Nucleus accumbens (tissue), 56 donors: ENCODE results near the gene C10orf53.
"Not testable (repeated sequence)": the region's sequence is repeated elsewhere in the genome, so short reads cannot be mapped to it uniquely, and the experiment has no call there.

Source experiments
- DNase-seq, 56 donors: peaks; one replicate each; lab custom pipeline; 2025; lab: John Stamatoyannopoulos, UW

C10orf53 gene

DNA sequence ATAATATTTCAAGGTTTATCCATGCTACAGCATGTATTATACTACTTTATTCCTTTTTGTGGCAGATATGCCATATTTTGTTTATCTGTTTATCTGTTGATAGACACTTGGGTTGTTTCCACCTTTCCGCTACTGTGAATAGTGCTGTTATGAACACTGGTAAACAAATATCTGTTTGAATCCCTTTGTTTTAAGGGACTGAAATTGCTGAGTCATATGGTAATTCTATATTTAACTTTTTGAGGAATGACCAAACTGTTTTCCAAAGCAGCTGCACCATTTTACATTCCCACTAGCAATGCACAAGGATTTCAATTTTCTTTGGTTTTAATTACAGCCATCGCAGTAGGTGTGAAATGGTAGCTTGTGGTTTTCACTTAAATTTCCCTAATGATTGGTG is 3.4 kb downstream of the C10orf53 start:
- no peak for DNase-seq

DNA sequence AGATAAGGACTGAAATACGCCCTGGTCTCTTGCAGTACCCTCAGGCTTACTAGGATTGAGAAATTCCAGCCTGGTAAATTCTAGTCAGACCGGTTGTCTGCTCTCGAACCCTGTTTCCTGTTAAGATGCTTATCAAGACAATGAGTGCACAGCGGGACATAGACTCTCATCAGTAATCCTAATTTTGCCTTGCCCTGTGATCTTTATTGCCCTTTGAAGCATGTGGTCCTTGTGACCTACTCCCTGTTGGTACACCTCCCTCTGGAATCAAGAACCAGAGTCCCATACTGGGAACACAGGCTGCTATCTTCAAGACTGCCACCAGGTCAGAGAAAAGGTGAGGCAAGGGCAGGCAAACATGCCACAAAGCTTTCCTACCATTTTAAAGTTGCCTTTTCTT is 7.2 kb downstream of the C10orf53 start:
- DNase-seq, result no peak

DNA sequence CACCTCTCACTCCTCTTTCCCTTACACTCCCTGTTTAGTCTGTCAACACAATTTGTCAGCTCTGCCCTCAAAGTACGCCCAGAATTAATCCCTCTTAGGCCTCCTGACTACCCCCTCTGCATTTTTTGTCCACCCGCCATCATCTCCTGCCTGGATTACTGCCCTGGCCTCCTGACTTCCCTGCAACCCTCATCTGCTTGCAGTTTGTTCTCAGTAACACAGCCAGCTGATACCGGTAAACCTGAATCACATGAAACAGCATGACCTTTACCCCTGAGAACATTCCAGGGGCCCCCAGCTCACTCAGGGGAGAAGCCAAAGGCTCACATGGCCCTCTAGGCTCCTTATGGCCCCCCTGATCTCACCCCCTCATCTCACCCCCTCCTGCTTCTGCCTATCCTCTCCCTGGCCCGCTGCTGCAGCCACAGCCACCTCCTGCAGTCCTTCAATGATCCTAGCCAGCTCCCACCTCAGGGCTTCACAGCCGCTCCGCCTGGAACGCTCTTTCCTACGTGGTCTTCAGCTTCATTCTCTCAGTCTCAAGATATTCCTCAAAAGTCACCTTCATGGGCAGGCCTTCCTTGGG is 8.9 kb downstream of the C10orf53 start:
- no peak for DNase-seq

DNA sequence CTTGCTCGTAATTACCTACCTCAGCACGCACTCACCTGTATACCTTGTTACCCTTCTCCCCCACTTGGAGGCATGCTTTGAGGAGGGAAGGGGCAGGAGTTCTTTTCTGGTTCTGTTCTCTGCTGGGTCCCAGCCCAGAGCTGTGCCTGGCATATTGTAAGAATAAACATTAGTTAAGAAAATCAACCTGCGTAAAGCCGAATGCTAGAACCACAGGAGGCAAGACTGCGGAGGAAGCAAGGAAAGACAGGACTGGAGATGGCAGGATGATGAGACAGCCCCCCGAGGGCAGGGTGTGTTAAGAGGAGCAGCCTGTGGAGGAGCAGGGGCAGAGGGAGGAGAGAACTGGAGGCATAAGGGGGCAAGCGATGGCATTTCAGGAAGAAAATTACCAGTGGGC is 9.5 kb downstream of the C10orf53 start:
- DNase-seq, result no peak

DNA sequence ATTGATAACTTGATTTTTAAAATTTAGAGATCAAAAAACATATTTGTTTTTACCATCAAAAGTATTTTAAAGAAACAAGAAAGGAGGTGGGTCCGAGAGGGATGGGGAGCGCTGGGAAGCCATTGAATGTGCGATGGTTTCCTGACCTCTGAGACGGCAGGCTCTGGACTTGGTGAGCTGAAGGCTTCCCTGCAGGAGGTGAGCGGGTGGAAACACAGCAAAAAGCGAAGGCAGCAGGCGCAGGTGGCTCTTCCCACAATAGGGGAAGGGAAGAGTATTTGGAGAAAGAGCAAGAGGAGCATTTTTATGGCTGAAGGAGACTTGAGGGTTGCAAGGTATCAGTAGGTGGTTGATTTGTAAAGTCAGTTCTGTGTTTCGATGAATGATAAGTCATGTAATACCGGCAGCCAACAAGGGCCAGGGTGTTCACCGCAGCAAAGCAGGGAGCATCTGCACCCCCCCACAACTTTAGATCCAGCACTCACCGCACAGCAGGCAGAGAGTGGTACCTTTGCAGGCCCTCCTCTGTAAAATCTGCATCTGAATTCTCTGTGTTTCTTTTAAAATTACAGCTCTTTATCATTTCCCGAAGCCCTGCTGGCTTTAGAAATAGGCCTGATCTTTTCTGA is 10.5 kb downstream of the C10orf53 start:
- no peak for DNase-seq

DNA sequence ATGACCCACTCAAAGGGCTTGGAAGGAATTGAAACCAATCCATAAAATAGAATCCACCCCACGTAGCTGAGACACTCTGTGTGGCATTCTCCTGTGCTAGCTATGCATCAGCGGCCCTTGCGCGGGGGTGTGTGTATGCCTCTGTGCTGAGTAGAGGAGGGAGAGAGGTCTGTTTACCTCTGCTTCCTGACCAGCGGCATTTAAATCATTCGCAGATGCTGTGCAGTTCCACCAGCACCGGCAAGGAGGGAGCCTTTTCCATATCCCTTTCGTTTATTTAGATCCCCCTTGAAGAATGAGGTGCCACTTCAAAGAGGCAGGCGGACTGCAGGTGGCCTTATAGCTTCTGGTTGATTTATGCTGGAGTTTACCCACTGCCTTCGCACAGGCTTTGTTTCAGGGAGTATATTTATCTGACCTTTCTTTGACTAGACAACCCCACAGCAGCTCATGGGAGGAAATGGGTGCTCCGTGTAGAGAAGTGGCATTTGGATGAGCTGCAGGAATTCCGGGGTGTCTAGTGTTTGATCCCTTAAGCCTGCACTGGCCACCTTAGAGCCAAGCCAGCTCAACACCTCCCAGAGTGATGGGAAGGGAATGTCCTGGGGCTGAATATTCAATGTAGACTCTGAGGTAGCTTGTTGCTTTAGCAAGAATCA is 11.4 kb downstream of the C10orf53 start:
- no peak for DNase-seq

DNA sequence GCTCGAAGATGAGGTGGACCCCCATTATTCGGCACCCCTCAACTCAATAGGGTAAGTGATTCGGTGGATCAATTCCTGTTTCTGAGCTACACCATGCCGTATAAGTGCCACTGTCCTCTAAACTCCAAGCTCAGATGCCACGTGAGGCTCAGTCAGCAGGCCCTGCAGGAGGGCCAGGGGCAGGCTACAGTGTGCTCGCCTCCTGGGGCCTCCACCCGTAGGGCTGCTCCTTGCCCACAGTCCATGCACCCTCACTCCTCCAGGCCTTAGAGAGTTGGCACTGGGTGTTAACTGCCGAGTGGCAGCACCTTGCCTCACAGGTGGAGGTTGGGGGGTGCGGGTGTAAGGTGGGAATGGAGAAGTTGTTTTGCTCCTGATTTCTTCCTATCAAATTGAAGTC is 12.1 kb downstream of the C10orf53 start:
- no peak for DNase-seq

DNA sequence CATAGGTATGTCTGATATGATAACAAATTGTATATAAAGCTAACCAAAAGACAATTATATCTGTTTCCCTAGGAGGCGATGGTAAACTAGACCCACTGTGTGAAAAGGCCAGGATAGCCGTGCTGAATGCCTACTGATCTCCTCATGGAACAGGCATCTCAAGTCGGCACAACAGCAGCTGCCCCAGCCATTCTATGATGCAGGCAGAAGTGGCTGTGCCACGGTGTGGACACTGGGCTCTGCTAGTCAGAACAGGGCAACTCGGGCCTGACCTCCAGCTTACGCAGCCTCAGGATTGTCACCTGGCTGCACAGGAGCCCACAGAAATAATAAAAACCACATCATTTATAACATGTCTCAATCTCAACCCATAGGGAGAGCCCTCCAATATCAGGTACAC is 15.0 kb downstream of the C10orf53 start:
- DNase-seq, result no peak

DNA sequence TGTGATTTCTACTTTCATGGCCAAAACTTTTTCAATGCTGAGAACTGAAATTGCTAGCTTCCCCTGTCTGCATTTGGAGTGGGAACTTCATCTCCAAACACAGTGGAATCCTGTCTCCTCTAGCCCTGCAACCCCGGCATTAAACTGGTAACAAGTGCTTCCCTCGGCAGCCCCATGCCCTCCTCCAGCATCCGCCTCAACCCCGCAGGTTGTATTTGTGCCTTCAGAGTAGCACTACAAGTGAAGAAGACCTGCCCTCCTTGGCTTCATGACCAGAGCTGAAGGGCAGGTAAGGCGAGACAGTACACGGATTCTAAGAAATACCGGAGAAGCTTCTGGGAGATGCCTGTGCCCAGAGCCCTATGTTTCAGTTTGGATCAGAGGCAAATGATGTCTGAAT is 16.9 kb downstream of the C10orf53 start:
- DNase-seq, result no peak

DNA sequence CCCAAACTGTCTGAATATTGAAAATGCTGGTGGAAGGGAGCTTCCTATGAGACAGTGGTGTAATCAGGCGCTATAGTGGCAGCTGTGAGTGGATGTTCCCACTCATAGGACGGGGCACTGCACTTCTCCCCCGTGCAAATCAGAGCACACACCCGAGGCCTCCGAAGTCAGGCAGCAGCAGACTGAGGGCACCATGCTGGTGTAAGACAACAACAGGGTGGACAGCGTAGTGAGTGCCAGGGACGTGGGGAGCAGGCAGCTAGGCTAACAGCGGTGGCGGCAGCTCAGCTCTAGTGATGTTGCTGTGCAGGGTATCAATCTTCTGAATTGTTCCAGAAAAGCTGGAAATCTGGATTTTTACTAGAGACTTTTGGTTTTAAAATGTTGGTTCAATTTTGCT is 19.2 kb downstream of the C10orf53 start:
- no peak for DNase-seq

DNA sequence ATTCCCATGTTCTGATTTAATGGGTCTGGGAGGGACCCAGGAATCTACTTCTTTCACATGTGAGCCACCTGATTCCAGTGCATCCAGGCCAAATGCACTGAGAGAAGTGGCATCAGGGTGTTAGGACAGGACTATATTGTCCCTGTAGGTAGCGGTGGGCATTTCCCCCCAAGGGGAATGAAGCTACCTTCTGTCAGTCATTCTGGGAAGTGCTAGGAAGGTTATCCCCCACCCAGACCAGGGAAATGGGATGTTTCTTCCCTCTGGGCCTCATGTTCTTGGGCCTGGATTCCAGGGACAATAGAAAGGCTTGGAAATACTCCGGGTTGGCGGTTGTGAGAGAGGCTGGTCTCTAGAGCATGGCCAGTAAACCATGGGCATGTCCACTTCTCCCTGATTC is 20.8 kb downstream of the C10orf53 start:
- no peak for DNase-seq

DNA sequence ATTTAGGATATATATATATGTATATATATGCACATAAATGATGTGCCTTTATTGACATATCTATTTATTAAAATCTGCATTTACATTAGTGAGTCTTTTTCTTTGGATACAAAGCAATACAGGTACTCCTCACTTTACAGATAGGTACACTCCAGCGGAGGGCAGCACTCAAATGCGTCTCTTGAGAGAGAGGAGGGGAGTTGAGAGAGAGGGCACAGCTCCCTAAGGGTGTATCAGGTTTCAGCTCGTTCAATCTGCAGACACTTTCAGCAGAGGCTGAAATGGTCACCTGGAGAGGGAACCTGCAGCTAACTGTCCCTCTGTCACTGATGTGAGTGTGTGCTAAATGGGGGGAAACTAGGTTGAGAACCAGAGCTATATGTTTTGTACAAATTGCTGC is 21.5 kb downstream of the C10orf53 start:
- DNase-seq, result no peak

DNA sequence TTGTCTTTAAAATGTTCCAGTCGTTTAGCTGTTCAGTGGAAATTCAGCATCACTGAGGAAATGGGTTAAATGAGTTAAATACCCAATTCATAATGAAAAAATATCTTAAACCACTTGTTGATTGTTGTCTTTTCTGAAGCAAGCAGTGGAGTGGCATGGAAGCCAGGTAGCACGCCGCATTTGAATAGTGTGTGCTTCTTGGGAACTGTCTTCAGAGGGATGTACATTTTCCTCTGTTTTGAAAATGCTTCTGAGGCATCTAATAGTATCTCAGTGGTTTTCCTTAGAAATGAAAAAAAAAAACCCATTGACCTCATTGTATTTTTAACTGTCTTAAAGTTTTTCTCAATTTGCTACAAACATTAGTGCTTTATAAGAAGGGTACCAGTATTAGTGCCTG is 28.1 kb downstream of the C10orf53 start:
- DNase-seq, result no peak

DNA sequence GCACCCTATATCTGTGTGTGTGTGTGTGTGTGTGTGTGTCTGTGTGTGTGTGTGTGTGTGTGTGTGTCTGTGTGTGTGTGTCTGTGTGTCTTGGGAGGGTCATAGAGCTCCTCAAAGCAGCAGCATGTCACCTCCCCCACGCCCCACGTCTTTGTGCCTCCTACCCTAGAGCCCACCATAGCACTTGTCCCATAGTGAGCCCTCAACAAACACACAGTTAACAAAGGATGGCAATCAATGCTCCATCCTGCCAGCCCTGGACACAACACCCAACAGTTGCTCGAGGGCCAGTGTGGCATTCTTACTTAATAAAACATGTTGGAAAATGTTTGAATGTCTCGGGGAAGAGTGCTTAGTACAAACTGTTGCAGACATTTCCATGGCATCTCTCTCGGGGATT is 30.5 kb downstream of the C10orf53 start:
- no peak for DNase-seq

DNA sequence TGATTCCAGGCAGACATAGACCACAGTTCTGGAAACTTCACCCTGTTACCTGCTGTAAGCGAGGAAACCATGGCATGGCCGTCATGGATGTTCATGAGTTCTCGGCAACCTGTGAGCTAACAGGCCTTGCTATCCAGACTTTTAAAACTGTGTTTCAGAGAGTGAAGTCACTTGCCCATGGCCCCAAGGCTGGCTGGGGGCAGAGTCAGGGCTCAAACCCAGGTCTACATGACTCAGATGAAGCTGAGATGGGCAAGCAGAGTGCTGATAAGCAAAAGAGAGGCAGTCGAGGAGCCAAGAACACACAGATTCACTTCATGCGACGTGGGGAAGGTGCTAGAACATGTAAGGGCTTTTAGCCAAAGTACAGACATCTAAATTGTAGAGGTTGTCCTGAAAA is 31.5 kb downstream of the C10orf53 start:
- DNase-seq, result no peak

DNA sequence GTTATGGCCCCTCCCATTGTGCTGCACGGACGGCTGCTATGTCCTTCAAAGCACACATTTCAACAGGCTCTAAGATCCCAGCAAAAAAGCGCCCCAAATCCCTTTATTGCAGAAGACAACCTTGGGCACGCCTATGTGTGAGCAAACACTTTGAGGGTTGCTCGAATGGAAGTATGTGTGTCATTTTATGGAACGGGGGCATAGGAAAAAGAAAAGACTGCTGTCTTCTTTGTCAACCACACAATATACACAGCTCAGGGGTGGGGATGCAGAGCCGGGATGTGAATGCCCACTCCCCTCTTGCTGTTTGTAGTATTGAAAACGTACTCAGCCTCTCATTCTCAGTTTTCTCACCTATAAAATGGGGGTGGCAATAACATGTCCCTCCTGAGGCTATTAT is 32.0 kb downstream of the C10orf53 start:
- no peak for DNase-seq

DNA sequence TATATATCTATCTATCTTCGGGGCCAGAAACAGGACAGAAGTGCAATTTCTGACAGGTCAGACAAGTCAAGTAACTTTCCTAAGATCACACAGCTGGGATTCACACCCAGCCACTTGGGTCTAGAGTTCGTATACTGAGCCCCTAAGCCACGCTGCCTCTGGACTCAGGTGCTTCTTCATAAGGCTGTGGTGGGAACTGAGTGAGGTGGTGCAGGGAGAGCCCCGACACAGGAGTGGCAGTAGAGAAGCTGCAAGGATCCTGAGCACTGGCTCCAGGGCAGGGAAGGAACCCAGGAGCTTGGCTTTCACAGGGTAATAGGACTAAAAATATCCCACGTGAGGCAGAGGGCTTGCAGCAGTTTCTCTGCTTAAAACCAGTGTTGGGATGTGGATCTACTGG is 33.8 kb downstream of the C10orf53 start:
- no peak for DNase-seq

DNA sequence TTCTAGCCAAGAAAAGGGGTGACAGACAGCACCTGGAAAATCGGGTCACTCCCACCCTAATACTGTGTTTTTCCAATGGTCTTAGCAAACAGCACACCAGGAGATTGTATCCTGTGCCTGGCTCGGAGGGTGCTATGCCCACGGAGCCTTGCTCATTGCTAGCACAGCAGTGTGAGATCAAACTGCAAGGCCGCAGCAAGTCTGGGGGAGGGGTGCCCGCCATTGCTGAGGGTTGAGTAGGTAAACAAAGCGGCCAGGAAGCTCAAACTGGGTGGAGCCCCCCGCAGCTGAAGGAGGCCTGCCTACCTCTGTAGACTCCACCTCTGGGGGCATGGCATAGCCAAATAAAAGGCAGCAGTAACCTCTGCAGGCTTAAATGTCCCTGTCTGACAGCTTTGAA is 35.7 kb downstream of the C10orf53 start:
- not testable (repeated sequence) for DNase-seq

DNA sequence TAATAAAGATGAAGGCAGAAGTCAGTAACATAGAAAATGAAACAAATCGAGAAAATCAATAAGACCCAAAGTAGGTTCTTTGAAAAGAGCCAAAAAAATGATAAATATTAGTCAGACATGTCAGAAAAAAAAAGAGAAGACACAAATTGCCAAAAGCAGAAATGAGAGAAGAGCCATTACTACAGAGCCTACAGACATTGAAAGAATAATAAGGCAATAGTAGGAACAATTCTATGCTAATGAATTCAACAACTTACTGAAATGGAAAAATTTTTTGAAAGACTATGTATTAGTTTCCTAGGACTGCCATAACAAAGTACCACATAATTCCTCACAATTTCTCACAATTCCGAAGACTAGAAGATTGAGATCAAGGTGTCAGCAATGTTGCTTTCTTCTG is 47.1 kb downstream of the C10orf53 start:
- no peak for DNase-seq

DNA sequence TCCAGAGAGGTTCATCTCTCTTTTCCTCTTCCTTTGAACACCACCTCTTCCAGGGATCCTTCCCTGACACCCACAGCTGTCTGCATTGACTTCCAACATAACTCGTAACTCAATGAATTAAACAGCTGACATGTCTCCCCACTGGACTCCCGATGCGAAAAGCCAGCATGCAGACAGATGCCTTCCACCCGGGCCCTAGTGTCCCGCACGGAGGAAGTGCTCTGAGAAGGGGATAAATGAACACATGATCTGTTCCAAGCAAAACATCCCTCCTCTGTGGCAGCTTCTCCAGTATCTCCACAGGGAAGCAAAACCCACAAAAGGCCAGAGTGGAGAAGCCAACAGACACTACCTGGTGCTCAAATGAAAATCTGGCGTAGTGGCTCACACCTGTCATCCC is 54.4 kb downstream of the C10orf53 start:
- no peak for DNase-seq

DNA sequence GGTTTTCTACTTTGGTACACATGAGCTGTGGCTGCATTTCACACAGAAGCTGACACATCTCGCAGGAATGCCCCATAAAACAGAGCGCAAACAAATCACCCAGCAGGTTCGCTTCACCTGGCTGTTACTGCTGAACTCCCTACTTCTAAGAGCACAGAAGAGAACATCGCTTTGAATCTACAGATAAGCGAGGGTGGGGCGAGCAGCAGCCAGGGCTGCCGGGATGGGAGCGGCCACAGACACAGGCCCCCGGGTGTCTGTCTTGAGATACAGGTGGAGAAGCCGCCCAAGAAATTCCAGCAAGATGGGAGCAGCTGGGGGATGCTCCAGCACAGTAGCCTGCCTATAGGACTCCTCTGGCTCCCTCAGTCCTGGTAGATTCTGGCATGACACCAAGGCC is 55.2 kb downstream of the C10orf53 start:
- DNase-seq, result no peak

DNA sequence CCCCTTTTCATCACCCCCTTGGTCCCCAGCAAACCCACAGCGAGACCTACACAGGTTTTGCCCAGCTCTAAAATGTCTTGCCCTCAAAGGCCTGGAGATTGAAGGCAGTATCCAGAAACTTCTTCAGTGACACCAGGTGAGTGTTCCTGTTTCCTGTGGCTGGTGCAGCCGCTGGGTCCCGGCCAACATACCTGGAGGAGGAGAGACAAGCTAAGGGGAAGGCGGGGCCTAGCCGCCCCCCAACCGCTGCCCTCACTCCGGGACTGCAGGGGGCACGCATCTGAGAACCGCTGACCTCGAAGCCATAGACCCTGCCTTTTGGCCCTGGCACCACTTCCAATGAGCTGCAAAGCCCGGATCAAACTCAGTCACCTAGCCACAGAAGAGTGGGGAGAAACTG is 55.7 kb downstream of the C10orf53 start:
- no peak for DNase-seq
